ENCODE data around the gene ACAN. TPM values are rescaled to one million over a fixed set of nuclear protein-coding genes. Genes with fewer than 3 reads are reported as not detected.

The ACAN gene
- total and polyA plus RNA-seq, 8 donors: 0.04 to 5.7 (median 0.22) TPM; not detected in 1

DNA sequence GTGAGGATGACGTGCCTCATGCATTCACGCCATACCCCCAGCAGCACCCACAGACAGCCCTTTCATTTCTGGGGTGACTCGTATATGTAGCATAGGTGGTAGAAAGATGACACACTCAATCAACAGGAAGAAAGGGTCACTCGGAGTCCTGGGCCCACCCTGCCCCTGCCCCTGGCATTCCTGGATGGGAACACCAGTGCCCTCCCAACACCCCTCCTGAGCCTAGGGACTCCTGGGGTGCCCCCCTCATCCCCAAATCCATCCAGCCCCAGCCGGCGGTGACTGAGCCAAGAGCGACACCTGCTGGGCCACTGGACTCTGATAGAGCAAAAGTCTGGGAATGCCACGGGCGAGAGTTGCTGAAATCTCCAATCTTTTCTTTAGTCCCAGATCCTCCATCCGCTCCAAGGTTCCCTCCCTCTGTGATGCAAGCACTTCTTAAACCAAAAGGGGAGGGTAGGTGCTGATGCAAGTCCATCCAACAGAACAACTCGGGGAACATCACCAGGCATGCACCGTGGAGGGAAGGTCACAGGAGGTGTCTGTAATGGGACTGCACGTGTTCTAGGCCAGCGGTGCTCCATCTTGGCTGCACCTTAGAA is 31.1 kb downstream of the ACAN start:
- TF ChIP-seq, protein P1, sequence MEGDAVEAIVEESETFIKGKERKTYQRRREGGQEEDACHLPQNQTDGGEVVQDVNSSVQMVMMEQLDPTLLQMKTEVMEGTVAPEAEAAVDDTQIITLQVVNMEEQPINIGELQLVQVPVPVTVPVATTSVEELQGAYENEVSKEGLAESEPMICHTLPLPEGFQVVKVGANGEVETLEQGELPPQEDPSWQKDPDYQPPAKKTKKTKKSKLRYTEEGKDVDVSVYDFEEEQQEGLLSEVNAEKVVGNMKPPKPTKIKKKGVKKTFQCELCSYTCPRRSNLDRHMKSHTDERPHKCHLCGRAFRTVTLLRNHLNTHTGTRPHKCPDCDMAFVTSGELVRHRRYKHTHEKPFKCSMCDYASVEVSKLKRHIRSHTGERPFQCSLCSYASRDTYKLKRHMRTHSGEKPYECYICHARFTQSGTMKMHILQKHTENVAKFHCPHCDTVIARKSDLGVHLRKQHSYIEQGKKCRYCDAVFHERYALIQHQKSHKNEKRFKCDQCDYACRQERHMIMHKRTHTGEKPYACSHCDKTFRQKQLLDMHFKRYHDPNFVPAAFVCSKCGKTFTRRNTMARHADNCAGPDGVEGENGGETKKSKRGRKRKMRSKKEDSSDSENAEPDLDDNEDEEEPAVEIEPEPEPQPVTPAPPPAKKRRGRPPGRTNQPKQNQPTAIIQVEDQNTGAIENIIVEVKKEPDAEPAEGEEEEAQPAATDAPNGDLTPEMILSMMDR (IDR thresholded peaks at IDR 0.05): peak in 2 of 4 donors; percentile 10 to 29
- ATAC-seq (peak; percentile 31 to 77 (median 73)), FAIRE-seq (no peak), DNase-seq (peak in 3 of 6 donors; percentile 3 to 70 (median 37))
- no peak overlapping the region for H3K4me3 ChIP-seq
- no peak overlapping the region for H3K27ac ChIP-seq
- no peaks in the 10 kb centered on the region for H3K27me3 ChIP-seq
- no peaks in the 10 kb centered on the region for H3K36me3 ChIP-seq
- 40 to 47% methylated on average over 14 of the region's 14 CpGs for WGBS, 2 donors
- H3K4me1 ChIP-seq: no peaks in the 10 kb centered on the region
- intact Hi-C loops (cut with DNase I): loop anchor here in 1 of 3 donors (5.0 kb wide), 1 partner anchor 177 kb away; no protein-coding TSS in a partner anchor
- H3K9me3 ChIP-seq: no peaks in the 10 kb centered on the region

DNA sequence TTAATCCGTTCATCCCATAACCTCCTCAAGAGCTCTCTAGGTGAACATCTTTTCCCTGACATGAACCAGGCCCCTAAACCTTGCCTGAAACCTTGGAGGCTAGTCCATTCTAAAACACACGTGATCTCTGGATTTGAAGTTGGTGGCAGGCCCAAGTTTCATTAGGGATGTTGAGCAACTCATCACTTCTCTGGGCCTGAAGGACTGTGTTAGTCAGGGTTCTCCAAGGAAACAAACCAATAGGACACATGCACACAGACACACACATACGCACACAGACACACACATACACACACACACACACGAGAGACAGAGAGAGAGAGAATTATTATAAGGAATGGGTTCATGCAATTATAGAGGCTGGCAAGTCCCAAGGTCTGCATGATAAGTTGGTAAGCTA is 31.9 kb downstream of the ACAN start:
- FAIRE-seq (no peak), DNase-seq (no peak), ATAC-seq (no peak)
- WGBS, 2 donors: 69 to 78% methylated on average over 4 of the region's 4 CpGs
- Histone ChIP-seq H3K4me3 (no peak overlapping the region), H3K27me3 (no peaks in the 10 kb centered on the region), H3K36me3 (no peaks in the 10 kb centered on the region), H3K9me3 (no peaks in the 10 kb centered on the region), H3K27ac (no peak overlapping the region), H3K4me1 (no peaks in the 10 kb centered on the region)
- intact Hi-C loops (cut with DNase I): loop anchor here in 1 of 3 donors (5.0 kb wide), 1 partner anchor 178 kb away; no protein-coding TSS in a partner anchor
- TF ChIP-seq, protein P1 (IDR thresholded peaks at IDR 0.05): no peak

DNA sequence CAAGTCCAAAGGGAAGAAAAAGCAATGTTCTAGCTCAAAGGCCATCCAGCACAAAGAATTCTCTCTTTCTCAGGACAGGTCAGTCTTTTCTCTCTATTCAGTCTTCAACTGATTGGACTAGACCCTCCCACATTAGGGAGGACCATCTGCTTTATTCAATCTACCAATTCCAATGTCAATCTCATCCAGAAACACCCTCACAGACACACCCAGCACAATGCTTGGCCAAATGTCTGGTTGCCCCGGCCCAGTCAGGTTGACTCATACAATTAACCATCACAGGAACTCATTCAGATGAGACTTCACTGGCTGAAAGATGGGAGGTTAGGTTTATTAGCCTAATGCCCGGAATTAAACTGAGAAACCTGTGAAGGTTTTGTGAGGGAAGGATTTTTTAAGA is 32.4 kb downstream of the ACAN start:
- FAIRE-seq: no peak

DNA sequence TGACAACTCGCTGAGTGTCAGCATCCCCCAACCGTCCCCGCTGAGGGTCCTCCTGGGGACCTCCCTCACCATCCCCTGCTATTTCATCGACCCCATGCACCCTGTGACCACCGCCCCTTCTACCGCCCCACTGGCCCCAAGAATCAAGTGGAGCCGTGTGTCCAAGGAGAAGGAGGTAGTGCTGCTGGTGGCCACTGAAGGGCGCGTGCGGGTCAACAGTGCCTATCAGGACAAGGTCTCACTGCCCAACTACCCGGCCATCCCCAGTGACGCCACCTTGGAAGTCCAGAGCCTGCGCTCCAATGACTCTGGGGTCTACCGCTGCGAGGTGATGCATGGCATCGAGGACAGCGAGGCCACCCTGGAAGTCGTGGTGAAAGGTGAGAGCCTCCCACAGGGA is 35.4 kb downstream of the ACAN start:
- no peak for ATAC-seq
- DNase-seq: no peak
- Histone ChIP-seq H3K27me3 (no peaks in the 10 kb centered on the region), H3K4me1 (no peaks in the 10 kb centered on the region), H3K9me3 (no peaks in the 10 kb centered on the region), H3K27ac (no peak overlapping the region), H3K36me3 (no peaks in the 10 kb centered on the region), H3K4me3 (no peak overlapping the region)
- 70 to 73% methylated on average over 18 of the region's 18 CpGs for WGBS, 2 donors
- TF ChIP-seq, protein P1 (IDR thresholded peaks at IDR 0.05): no peak
- intact Hi-C loops (cut with DNase I): loop anchor here in 1 of 3 donors (5.0 kb wide), 1 partner anchor 181 kb away; no protein-coding TSS in a partner anchor
- no peak for FAIRE-seq

More for the DNA sequence above, 32.4 kb downstream of the ACAN start:
- TF ChIP-seq, protein P1 (IDR thresholded peaks at IDR 0.05): no peak
- intact Hi-C loops (cut with DNase I): loop anchor here in 1 of 3 donors (5.0 kb wide), 1 partner anchor 178 kb away; no protein-coding TSS in a partner anchor
- Histone ChIP-seq H3K4me1 (no peaks in the 10 kb centered on the region), H3K27me3 (no peaks in the 10 kb centered on the region), H3K9me3 (no peaks in the 10 kb centered on the region), H3K36me3 (no peaks in the 10 kb centered on the region), H3K27ac (no peak overlapping the region), H3K4me3 (no peak overlapping the region)
- DNase-seq (no peak), ATAC-seq (no peak)
- whole genome bisulfite sequencing, 2 donors: 52 to 61% methylated on average over 2 of the region's 2 CpGs

DNA sequence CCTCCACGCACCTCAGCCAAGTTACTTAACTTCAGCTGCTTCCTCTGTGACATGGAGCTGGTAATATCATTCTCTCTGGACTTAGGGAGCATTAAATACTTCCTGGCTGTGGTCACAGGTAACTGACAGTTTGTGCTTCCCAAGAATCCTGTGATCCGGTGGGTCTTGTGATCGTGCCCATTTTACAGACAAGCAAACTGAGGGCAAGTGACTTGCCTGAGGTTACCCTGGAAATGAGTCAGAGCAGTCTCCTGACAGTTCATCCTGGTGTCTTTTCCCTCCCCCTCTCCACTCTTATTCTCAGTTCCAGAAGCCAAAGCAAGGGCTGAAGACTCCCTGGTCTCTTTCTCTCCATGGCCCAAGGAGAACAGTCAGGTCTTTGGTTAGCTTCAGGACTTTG is 35.9 kb downstream of the ACAN start:
- 50 to 74% methylated on average over 3 of the region's 3 CpGs for WGBS, 2 donors
- no peak for DNase-seq
- ATAC-seq: no peak
- Histone ChIP-seq H3K27ac (no peak overlapping the region), H3K4me1 (no peaks in the 10 kb centered on the region), H3K36me3 (no peaks in the 10 kb centered on the region), H3K4me3 (no peak overlapping the region), H3K9me3 (no peaks in the 10 kb centered on the region), H3K27me3 (no peaks in the 10 kb centered on the region)
- intact Hi-C loops (cut with DNase I): loop anchor here in 1 of 3 donors (5.0 kb wide), 1 partner anchor 182 kb away; no protein-coding TSS in a partner anchor
- no peak for FAIRE-seq
- TF ChIP-seq, protein P1 (IDR thresholded peaks at IDR 0.05): no peak
